Germinal center (tissue), 1 donor: Measurements from ENCODE around the gene CPED1.
"Not testable (repeated sequence)": the region's sequence is repeated elsewhere in the genome, so short reads cannot be mapped to it uniquely, and the experiment has no call there.

Experiments used
- DNase-seq: peaks from one replicate; pipeline ENCODE4 v3.0.0; 2012; ENCODE audit warnings: mixed read lengths, low spot score

The CPED1 gene

GRCh38 chr7:121041516-121042148 lies 53.1 kb downstream of the CPED1 start:
- DNase-seq, result no peak

- no peak for DNase-seq
These were observed 53.7 kb downstream of the CPED1 start for GRCh38 chr7:121042195-121042594.

GRCh38 chr7:121042899-121043298 lies 54.4 kb downstream of the CPED1 start:
- DNase-seq, result no peak

DNA sequence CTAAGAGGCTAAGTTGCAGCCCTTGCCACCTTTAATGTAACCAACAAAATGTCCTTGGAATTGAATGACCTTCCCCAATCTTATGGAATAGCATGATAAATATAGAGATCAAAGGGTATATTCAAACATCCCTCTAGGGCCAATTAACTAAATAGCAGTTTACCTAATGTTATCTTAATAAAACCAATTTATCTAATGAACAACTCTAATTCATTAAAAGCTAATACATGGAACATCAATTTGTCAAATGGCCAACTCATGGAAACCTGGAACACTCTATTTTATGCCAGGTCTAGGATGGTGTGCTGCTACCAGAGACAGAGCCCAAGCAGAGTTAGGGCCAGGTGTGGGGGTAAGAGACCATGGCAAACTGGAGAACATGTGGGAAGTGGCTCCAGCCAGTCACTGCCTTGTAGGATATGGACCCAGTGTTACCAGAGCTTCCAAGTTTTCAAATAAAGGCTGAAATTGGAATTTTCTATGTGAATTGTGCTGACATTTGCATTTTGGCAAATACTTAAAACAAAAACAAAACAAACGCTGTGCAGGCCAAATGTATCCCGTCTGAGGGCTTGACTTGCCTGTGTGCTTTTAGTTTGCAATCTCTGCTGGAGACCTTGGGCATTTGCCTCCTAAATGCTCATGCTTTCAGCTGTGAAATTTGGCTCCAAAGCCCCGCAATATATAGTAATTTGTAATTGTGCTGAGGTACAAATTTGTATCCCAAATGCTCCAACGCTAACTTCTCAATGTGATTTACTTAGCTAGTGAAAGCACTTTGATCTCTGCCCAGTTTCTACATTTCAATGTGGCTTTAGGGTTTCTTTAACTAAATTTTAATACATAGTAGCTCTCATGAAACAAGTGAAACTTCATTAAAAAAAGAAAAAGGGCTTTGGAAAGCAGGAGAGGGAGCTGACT lies 55.1 kb downstream of the CPED1 start:
- DNase-seq, result no peak

- DNase-seq, result no peak
These were observed 56.6 kb downstream of the CPED1 start for GRCh38 chr7:121045090-121045489.

DNA sequence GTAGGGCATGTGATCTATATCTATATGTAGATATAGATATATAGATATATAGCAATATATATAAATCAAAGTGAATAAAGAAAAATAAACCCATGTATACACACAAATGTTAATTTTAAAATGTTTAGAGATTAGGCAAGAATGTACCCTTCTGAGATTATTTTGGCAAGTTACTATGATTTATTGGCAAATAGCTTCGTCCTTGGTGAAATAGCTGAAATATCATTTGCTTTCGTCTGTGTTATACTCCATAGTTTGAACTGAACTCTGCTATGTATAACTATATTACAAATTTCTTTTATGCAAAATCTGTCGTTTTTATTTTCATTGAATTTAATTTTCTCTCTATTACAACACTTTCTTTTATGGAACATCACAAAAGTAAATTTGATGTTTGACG lies 57.5 kb downstream of the CPED1 start:
- DNase-seq, result no peak

DNA sequence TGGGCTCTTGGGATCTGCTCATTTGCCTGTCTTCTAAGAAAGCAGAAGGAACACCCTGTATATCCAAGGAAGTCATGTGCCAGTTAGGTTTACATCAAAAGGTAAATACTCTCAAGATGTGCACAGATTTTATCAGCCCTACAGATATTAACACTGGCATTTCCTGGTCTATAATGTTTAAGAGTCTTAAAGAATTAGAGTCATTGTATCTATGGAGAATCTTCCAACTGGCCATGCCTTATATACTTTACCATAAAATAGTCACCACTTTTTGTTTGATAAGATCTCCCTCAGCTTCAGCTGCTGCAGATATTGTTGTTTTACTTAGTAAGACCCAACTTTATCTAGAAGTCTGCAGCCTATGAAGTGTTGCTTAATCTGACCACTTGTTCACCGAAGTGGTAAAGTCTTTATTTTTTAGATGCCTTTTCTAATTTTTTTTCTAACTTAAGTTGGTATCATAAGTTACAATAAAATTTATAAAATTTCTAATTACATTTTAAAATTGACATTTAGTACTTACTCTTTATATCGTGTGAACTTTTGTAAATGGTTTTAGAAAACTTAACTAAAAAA lies 58.5 kb downstream of the CPED1 start:
- DNase-seq, result no peak

DNA sequence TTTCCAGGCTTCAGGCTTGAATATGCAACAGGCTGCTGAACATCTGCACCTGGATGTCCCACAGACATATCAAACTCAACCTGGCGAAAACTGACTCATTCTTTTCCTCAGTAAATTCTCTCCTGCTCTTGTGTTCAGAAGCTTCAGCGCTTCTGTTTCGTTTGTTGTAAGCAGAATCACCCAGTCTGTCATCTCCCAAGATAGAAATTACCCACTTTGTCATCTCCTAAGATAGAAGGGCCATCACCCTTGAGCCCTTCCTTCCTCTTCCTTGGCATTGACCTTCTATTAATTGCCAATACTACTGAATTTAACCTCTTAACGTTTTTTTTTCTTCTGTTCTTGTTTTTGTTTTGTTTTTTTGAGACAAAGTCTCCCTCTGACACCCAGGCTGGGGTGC lies 59.7 kb downstream of the CPED1 start:
- no peak for DNase-seq

- no peak for DNase-seq
These were observed 60.7 kb downstream of the CPED1 start for GRCh38 chr7:121049028-121049791.

DNA sequence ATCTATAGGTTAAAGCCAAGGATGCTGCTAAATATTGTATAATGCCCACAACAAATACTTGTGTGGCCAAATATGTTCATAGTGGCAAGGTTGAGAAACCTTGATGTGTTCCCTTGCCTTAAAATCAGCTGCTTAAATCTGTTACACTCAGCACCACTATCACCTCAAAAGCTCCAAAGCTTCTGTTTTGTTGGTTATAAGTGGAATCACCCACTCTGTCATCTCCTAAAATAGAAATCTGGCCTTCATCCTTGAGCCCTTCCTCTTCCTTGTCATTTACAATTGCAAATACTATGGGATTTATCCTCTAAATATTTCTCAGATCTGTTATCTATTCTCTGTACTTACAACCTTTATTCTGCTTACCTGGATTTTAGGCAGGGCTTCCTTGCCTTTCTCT lies 61.4 kb downstream of the CPED1 start:
- no peak for DNase-seq

- DNase-seq, result no peak
These were observed 64.7 kb downstream of the CPED1 start for GRCh38 chr7:121053219-121053618.

DNA sequence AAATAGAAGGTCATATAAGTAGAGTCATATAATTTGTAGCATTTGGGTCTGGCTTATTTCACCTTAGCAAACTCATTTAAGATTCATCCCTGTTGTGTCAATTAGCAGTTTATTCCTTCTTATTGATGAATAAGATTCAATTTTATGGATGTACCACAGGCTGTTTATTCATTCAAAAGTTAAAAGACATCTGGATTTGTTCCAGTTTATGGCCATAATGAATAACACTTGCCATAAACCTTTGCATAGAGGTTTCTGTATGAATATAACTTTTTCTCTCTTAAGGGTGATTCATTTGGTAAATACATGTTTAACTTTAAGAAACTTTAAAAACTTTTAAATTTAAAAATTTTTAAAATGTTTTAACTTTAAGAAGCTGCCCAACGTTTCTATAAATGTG lies 66.4 kb downstream of the CPED1 start:
- DNase-seq, result no peak

DNA sequence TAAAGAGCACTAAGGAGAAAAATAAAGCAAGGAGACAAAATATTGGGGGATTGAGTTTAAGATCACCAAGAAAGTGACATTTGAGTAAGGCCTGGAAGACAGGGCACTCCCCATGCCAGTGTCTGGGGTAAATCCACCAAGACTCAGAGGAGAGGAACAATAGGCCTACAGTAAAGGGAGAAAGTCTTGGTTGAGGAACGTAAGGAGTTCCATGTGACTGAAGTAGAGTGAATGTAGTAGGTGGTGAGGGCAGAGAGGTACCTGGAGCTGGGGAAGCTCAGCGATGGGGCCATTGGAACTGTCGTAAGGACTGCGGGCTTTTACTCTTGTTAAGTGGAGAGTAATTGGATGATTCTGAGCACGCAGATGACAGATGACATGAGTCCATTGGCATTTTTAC lies 69.4 kb downstream of the CPED1 start:
- DNase-seq, result no peak

DNA sequence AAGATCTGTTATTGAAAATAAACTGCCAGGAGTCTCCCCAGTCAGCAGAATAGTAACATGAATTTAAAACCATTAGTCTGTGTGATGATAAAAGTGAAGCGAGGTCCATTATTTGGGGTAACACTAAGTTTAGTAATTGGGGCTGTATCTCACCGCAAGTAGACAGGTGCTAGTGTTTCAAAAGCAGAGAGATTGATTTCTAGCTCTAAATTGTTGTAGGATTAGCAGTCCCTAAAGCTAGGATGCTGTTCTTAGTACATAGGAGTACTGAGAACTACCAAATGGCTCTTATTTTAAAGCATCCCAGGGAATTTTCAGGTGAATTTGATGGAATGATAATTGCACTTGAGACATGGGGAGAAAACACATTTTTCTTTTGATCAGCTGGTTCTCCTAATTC lies 70.5 kb downstream of the CPED1 start:
- DNase-seq, result no peak

DNA sequence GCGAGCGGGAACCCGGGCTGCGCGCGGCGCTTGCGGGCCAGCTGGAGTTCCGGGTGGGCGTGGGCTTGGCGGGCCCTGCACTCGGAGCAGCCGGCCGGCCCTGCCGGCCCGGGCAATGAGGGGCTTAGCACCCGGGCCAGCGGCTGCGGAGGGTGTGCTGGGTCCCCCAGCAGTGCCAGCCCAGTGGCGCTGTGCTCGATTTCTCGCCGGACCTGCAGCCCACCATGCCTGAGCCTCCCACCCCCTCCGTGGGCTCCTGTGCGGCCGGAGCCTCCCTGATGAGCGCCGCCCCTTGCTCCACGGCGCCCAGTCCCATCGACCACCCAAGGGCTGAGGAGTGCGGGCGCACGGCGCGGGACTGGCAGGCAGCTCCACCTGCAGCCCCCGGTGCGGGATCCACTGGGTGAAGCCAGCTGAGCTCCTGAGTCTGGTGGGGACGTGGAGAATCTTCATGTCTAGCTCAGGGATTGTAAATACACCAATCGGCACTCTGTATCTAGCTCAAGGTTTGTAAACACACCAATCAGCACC lies 71.5 kb downstream of the CPED1 start:
- not testable (repeated sequence) for DNase-seq

- DNase-seq, result no peak
These were observed 73.4 kb downstream of the CPED1 start for GRCh38 chr7:121061677-121062582.

DNA sequence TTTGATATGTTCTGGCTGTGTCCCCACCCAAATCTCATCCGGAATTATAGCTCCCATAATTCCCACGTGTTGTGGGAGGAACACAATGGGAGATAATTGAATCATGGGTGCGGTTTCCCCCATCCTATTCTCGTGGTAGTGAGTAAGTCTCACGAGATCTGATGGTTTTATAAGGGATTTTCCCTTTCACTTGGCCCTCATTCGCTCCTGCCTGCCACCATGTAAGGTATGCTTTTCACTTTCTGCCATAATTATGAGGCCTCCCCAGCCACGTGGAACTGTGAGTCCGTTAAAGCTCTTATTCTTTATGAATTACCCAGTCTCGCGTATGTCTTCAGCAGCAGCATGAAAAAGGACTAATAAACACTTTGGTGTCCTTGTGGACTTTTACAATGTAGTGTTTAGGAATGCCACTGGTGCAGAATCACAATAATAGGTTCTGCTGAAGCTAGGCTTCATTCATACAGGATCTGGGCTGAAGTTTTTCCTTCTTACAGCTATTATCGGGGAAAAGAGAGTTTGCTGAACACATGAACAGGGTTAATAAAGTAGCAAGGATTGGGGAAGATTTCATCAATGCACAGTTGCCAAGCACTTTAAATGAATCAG lies 74.3 kb downstream of the CPED1 start:
- no peak for DNase-seq

GRCh38 chr7:121067717-121068116 lies 79.2 kb downstream of the CPED1 start:
- not testable (repeated sequence) for DNase-seq

DNA sequence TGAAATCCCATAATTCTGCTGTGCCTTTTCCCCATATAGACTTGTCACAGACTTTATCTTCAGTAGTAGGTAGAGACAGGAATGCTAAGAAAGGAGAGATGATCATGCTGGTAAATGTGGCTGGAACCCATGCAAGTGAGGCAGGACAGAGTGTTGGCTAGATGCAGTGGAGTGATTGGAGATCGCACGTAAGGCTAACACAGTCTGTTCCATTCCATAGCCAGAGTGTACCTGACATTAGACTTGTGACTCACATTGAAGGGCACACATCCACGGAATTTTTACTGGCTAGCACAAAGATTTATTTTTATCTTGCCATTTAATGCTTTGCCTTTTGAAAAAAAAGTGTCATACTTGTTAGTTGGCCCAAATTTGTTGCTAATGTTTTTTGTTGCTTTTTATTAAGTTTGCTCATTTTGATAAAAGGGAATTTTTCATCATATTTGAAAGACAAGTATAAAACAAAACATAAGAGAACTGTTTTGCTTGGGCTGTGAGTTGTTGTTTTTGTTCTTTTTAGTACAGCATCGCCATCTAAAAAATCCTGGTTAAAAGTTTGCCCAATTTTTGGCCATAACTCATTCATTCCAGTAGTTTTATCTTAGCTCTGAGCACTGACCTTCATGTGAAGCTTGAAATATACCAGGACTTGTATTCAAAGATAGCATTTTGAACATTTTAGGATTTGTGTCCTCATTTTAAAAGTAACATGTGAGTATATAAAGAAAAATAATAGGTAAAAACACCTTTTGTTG lies 81.0 kb downstream of the CPED1 start:
- no peak for DNase-seq

DNA sequence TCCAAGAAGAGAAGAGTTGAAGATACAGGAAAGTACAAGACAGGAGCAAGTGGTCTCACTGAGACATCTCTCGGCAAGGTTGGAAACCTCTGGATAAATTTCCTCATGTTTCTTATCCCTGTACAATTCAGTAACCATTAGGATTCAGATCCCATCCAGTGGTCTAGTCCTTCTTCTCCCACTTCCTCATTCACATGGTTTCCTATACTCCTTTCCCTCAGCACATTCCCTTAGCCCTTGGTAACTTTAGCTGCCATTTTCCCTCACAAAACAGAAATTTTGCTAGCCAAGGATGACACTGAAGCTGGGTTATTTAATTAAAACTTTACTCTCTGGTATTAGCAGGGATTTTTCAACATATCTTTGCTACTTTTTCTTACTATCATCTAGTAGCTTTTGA lies 82.6 kb downstream of the CPED1 start:
- no peak for DNase-seq
